GM21619 (cell line): Measurements from ENCODE around the gene ZFAND2B.

ENCODE experiments used
- ATAC-seq: cut with Tn5 transposase; IDR thresholded peaks from one replicate; pipeline ENCODE4 v1.9.1; 2021; ENCODE audit not compliant: unreplicated experiment

ZFAND2B gene

GRCh38 chr2:219204425-219205164 is 2.0 kb upstream of the ZFAND2B start:
- ATAC-seq, result no peak

DNA sequence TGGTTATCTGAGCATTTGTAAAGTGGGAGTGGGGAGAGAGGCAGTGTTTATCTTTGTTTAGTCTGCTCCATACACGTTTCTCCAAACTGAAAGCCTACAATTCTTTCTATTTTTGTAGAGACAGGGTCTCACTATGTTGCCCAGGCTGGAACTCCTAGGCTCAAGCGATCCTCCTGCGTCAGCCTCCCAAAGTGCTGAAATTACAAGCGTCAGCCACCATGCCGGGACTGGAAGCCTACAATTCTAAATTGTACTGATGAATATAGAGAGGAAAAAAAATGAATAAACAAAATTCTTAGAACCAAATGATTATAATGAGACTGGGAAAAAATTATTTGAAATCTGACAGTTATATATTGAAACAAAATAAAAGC is 1.4 kb upstream of the ZFAND2B start:
- no peak for ATAC-seq

- ATAC-seq, result no peak
Observed at GRCh38 chr2:219205981-219206327, 628 bp upstream of the ZFAND2B start.

DNA sequence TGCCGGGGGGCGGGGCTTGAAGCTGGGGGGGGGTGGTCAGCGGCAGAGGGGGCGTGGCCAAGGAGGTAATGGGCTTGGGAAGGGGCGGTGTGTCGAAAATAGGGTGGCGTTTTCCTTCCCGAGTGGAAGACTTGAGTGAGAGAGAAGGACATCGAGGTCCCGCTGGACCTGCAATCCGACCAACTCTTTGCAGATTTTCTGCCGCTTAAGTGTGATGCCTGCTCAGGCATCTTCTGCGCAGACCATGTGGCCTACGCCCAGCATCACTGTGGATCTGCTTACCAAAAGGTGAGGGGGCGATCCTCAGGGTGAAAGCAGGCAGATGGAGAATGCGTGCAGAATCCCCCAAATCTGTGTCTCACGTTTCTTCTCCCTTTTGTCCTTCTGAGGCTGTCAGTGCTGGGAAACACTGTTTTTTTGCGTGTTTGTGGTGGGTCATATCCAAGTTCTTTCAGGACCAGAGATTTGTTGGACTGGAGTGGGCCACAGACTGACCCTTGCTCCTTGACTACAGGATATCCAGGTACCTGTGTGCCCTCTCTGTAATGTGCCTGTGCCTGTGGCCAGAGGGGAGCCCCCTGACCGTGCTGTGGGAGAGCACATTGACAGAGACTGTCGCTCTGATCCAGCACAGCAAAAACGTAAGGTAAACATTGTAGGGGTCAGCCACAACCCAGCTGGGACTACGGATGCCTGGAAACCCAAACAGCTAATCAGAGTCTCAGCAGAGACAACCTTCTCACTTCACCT is 727 bp downstream of the ZFAND2B start:
- ATAC-seq, result no peak

DNA sequence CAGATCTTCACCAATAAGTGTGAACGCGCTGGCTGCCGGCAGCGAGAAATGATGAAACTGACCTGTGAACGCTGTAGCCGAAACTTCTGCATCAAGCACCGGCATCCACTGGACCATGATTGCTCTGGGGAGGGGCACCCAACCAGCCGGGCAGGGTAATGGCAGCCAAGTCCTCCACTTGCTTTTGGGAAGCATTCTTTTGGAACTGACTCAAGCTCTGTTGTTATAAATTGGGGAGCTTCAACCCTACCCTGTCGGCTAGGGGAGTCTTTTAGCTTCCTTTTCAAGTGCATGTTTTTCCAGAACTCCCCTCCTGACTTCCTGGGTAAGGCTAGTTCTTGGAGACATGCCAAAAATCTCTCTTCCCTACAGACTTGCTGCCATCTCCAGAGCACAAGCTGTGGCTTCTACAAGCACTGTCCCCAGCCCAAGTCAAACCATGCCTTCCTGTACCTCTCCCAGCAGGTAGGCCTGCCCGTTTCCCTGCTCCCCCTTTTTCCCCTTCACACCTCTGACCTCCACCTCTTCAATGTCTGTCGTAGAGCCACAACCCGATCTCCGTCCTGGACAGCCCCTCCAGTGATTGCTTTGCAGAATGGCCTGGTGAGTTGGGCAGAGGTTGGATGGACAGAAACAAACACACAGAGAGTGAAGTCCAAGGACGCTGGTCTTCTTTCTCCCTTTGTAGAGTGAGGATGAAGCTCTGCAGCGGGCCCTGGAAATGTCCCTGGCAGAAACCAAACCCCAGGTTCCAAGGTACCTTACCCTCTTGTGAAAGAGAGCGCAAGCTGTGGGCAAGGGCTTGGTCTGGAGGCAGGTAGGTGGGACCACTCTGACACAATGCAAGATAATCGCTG is 1.5 kb downstream of the ZFAND2B start:
- ATAC-seq, result no peak

DNA sequence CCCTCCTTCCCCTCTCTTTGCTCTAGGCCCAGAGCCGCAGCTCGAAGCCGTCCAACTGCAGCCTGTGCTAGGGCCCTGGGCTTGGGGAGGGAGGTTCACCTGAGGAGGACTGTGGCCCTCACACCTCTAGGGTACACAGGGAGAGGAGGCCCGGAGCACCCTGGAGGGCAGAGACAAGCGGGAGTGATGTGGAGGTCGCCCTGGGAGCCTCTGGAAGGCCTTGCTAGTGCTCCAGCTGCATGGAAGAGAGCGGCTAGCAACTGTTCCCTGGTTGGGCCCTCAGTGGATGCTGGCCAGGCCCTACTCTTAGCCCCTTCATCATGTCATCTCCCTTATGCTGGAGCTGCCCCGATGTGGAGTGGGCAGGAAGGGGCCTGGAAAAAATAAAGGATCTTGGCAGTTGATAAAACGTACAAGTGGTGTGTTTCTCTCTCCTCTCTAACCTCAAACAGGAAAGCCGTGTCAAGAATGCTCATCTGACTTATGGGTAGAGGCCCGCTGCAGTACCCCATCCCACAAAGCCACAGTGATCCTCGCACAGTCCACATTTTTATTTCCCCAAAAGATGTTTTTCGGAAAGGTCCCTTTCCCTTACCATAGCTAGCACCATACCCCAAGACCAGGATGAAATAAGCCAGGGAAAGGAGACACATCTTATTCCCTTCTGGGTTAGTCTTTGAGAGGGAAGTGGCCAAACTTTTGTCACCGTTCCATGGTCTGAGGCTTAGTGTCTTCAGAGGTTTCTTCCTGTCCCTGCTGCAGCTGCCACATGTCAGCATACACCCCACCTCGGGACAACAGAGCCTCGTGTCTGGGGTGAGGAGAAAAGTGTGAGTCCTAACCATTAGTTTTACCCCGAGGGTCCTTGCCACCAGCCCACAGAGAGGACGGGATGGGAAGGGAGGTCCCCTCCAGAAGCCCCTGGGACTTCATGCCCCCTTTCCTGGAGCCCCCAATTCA is 2.9 kb downstream of the ZFAND2B start:
- no peak for ATAC-seq

- ATAC-seq, result no peak
Observed at GRCh38 chr2:219210196-219210885, 3.8 kb downstream of the ZFAND2B start.

DNA sequence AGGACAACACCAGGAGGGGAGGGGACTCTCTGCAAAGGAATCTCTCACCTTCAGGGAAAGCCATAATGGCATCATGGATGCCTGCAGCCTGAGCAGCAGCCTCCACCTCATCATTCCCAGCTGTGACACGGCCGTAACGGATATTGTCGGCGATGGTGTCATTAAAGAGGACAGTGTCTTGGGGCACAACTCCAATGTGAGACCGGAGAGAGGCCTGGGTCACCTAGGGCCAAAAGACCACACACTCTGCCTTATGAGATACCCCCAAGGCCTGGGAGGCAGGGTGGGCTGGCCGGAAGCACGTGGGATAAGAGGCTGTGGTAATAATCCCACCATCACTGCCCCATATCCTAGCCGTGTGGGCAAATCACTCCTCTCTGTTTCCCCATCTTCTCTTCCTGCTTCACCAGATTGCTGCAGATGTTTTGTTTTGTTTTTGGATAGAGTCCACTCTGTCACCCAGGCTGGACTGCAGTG is 4.3 kb downstream of the ZFAND2B start:
- ATAC-seq, result no peak

GRCh38 chr2:219213026-219213415 is 6.4 kb downstream of the ZFAND2B start:
- no peak for ATAC-seq

DNA sequence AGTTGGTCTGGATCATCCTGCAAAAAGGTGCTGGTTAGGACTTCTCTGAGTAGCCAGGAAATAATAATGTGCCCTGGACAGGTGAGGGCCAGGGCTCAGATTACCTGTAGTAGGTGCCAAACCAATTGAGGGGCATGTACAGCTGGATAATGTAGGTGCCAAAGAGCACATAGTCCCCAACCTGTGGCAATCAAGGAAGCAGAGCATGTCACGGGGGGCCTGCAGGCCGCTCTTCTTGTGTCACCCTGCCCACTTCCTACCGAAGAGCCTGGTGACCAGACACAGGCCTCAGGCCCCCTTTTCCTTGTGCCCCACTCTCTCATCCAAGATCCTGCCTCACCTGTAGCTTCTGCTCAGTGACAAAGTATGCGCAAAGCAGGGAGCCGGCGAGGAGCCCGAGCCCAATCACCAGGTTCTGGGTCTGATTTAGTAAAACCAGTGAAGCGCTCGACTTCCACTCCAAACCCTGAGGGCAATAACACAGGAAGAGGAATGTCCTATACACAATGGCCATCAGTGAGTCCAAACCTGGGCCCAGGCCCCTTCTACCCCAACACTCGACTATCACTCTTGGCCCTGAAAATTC is 7.0 kb downstream of the ZFAND2B start:
- ATAC-seq, result no peak

DNA sequence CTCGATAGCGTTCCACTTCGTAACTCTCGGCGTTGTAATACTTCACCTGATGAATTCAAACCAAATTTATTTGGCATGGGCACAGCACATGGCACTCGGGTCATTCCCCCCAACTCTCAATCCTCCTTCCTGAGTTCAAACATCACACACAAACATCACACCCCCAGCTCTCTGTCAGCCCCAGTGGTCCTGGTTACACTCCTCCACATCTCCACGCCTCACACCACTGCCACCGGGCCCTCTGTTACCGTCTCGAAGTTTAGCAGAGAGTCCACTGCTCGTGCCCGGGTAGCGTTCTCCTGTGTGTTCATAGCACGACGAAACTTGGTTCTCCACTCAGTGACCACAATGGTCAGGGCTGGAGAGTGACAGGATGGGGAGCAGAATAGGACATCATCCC is 7.6 kb downstream of the ZFAND2B start:
- ATAC-seq, result no peak

DNA sequence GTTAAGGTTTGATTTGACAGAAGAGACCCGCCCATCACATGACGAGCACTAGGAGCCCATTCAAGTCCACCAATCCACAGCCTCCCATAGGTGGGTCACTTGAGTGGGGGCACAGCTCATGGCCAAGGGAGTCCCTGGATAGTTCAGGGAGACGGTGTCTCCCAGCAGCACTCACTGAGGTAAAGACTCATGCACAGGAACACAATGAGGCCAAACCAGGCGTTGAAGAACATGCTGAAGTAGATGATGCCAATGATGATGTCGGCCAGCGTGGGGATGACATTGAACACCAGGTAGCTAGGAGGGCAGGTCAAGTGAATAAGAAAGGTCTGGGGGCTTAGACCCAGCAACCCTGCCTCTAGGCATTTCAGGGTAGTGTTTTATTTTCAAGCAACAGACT is 8.2 kb downstream of the ZFAND2B start:
- ATAC-seq, result no peak

- ATAC-seq, result no peak
Observed at GRCh38 chr2:219215871-219216534, 9.4 kb downstream of the ZFAND2B start.

- ATAC-seq, result no peak
Observed at GRCh38 chr2:219216535-219216915, 9.9 kb downstream of the ZFAND2B start.

- peak; percentile 29 for ATAC-seq
Observed at GRCh38 chr2:219218217-219218731, 11.7 kb downstream of the ZFAND2B start.

DNA sequence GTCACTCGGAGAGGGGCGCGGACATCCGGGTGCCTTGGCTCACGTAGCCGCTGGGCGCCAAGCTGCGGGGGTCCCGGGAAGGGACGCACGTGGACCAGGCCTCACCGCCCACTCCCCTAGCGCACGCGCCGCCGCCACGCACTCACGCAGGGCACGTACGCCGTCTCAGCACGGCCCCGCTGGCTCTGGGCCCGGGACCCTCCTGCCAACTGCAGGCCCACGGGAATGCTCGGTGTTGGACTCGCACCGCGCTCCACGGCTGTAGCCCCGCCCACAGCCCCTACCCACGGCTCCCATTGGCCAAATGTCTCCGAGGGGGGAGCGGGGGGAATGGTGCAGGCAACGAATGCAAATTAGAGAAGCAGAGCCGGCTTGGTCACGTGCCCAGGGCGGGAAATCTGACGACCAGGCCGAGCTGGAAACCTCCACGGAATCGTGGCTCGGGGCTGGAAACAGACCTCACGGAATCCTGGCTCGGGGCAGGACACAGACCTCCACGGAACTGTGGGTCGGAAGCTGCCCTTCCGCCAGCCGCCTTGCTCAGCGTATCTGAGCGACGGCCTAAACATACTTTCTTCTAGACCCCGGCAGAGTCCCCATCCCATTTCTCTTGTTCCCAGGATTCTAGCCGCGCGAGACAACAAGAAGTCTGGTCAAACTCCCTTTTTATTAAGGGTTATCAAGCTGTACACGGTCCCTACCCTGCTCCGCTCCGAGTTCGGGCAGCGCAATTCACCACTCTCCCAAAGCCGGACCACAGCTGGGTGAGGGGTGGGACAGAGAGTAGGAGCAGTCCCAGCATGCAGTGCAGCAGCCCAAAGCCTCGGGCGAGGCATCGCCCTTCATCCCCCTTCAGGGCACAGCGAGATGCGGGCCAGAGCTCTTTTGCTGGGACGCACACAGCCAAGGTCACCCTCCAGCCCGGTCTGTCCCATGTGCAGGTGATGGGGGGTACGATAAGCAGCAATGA is 12.4 kb downstream of the ZFAND2B start, which contains the start of gene ABCB6:
Gene ABCB6 (minus strand): TSS at position 227 of the 970 bp plus-strand sequence. CDS start 285 bp downstream, outside the sequence.
- peak; percentile 81 for ATAC-seq

- ATAC-seq, result no peak
Observed at GRCh38 chr2:219219784-219220532, 13.4 kb downstream of the ZFAND2B start.
